ENCODE results near the gene CHFR.
A peak's percentile ranks its signal among the peaks of the same experiment; 100 is the strongest.
"Not testable (repeated sequence)": the region's sequence is repeated elsewhere in the genome, so short reads cannot be mapped to it uniquely, and the experiment has no call there.

Gene CHFR, protein sequence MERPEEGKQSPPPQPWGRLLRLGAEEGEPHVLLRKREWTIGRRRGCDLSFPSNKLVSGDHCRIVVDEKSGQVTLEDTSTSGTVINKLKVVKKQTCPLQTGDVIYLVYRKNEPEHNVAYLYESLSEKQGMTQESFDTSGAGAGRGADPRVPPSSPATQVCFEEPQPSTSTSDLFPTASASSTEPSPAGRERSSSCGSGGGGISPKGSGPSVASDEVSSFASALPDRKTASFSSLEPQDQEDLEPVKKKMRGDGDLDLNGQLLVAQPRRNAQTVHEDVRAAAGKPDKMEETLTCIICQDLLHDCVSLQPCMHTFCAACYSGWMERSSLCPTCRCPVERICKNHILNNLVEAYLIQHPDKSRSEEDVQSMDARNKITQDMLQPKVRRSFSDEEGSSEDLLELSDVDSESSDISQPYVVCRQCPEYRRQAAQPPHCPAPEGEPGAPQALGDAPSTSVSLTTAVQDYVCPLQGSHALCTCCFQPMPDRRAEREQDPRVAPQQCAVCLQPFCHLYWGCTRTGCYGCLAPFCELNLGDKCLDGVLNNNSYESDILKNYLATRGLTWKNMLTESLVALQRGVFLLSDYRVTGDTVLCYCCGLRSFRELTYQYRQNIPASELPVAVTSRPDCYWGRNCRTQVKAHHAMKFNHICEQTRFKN

DNA sequence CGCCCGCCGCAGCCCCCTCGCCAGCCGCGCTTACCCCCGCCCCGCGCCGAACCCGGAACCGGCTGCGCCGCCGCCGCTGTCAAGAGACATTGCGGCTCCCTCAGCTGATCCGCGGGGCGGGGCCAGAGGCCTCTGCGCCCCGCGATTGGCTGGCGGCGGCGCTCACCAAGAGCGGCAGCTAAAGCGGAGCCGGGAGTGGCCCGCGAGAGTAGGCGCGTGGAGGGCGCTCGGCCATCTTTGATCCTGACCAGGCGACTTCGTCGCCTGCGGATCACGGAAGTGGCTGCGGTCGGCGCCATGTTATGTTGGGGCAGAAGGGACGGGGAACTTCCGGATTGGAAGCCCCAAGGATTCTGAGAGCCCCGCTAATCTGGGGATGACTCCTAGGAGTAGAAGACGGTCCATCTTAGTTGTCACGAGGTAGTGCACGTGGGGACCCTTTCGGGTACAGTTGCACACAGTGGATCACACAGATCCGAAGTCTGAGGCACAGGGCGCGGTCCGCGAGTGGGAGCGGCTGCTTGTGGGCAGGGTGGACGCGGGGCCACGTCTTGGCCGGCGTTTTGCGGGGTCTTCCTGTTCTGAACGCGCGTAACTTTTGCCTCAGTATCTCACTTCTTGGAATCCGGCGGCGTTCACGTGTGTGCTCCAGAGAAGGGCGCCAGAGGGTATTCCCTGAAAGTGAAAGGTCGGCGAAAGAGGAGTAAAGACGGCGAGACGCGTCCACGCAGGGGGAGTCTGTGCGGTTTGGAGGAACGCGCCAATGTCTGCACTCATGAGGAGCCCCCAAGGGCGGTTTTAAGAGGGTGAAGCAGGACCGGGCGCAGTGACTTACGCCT is at the start of gene CHFR:
Gene CHFR (minus strand): TSS at position 93 of the 839 bp plus-strand sequence. CDS start 277 bp downstream, outside the sequence.
- DNase-seq: peak; percentile 99

DNA sequence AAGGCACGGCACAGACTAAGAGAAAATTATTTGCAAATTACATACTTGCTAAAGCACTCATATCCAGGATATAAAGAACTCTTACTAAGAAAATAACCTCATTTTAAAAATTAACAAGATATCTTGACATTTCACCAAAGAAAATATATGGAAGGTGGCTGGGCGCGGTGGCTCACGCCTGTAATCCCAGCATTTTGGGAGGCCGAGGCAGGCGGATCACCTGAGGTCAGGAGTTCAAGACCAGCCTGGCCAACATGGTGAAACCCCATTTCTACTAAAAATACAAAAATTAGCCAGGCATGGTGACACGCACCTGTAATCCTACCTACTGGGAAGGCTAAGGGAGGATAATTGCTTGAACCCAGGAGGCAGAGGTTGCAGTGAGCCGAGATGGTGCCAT is 49.5 kb upstream of the CHFR start:
- DNase-seq: not testable (repeated sequence)

DNA sequence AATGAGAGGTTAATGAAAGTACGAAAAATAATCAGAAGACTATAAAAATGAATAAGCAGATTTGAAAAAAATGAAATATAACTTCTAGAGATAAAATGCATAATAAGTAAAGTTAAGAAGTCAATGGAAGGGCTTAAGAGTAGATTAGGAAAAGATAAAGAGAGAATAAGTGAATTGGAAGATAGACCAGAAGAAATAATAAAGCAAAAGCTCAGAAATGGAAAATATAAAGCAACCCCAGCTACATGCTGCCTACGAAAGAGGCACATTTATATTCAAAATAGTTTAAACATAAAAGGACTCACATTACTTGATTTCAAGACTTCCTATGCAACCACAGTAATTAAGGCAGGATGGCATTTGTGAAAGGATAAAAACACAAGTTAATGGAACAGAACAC is 48.8 kb upstream of the CHFR start:
- no peak for DNase-seq

- DNase-seq: no peak
These were observed 39.0 kb upstream of the CHFR start for GRCh38 chr12:132926415-132926833.

DNA sequence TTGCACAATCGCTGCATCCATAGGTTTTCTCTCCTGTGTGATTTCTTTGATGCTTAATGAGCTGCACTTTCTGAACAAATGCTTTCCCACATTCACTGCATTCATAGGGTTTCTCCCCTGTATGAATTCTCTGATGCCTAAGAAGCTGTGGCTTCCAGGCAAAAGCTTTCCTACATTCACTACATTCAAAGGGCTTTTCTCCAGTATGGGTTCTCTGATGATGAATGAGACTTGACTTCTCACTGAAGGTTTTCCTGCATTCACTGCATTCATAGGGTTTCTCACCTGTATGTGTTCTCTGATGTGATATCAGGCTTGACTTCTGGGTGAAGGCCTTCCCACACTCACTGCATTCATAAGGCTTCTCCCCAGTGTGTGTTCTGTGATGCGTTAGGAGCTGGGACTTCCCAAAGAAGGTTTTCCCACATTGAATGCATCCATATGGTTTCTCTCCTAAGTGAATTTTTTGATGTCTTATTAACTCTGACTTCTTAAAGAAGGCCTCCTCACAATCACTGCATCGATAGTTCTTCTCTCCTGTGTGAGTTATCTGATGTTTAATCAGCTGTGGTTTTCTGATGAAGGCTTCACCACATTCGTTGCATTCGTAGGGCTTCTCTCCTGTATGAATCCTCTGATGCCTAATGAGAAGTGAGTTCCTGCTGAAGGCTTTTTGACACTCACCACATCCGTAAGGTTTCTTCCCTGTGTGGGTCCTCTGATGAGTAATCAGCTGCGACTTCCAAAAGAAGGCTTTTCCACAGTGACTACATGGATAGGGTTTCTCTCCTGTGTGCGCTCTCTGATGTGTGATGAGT is 38.4 kb upstream of the CHFR start:
- peak; percentile 14 for DNase-seq

DNA sequence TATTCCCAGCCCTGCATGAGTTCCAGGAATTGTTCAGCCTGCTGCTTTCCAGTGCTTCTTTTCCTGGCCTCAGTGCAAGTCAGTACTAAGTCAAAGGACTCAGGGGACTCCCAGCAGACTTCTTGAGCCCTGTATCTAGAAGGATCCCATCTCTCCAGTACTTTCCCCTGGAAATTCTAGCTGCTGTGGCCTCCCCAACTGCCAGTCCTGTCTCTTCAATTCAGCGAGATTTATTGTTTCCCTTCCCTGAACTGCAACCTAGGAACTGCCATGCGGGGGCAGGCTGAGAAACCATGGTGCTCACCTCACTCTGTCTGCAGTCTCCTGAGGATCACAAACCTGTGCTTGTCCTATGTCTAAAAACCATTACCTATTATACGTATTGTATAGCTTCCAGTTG is 37.0 kb upstream of the CHFR start:
- no peak for DNase-seq

- no peak for DNase-seq
These were observed 36.0 kb upstream of the CHFR start for GRCh38 chr12:132923356-132923909.

- no peak for DNase-seq
These were observed 35.3 kb upstream of the CHFR start for GRCh38 chr12:132922676-132923075.

- no peak for DNase-seq
These were observed 34.3 kb upstream of the CHFR start for GRCh38 chr12:132921685-132922084.

GRCh38 chr12:132918680-132919079 is 31.3 kb upstream of the CHFR start:
- DNase-seq: no peak

GRCh38 chr12:132909030-132909368 is 21.6 kb upstream of the CHFR start:
- DNase-seq: no peak

DNA sequence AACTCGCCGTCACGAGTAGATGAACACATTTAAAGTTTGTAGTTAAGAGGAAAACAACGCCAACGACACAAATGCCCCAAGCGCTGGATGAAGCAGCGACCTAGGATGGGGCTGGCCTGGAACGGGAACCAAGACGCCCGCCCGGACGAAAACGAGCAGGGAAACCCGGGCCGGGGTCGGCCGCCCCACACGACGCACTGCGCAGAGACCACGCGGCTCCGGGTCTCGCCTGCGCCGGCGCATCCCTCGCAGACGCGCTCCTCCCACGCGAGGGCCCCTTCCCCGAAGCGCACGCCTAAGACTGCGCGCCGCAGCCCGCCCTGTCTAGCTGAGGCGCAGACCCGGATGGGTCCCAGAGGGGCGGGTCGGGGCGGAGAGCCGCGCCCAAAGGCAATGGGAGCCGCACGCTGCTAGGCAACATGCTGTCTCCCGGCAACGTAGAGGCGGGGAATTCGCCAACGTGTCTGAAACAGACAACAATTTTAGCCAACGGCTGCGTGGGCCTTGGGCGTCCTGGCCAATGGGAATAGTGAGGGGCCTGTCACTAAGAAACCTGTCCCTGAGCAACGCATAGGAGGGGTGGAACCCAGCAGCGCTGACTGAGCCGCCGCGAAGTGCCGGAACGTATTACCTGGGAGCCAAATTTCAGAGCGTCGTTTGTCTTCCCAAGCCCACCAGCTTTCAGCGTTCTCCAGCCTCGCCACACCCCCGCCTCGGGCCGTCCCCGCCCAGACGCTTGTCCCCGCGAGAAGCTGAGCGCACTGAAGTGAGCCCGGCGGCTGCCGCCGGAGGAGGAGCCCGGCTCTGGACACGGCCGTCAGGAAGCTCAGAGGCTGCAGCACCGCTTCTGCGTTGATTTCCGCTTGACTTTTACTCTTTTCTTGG is 21.0 kb upstream of the CHFR start:
- DNase-seq: peak; percentile 97

- DNase-seq: not testable (repeated sequence)
These were observed 20.4 kb upstream of the CHFR start for GRCh38 chr12:132907789-132908144.

DNA sequence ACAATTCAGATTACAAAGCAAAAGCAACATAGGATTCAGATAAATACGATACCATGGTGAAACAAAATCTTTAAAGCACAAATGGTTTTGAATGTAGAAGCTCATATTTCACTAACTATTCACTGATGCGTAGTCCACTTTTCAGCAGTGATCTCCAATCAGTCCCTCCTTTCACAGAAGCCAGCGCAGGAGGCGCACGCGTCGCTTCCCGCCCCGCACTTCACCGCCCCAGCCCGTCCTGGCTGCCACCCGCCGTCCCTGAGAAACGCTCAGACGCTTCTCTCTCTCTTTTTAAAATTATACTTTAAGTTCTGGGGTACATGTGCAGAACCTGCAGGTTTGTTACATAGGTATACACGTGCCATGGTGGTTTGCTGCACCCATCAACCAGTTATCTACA is 19.8 kb upstream of the CHFR start:
- no peak for DNase-seq

DNA sequence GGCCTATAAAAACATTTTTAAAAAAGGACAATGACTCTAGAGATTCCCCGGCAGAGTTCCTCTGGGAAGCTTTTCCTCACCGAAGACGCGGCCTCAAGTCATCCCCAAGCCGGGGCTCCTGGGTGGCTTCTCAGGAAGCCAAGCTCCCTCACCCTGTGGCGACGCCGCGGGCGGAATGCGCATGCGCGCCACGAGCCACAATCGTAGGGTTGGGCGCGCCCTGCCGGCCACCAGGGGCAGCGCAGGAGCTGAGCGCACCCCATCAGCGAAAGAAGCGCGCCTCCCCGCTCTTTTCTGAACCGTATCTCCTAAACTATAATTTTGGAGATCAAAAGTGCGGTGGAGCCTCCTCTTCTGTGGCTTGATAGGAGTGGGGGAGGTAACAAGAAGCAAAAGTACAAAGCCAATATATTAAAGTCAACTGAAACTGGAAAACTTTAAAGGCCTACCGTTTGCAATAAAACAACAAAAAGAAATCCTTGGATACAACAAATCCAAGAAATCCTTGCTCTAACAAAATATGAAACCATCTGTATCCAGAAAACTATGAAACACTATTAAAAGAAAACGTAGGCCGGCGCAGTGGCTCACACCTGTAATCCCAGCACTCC is 17.4 kb upstream of the CHFR start:
- DNase-seq: peak; percentile 83

DNA sequence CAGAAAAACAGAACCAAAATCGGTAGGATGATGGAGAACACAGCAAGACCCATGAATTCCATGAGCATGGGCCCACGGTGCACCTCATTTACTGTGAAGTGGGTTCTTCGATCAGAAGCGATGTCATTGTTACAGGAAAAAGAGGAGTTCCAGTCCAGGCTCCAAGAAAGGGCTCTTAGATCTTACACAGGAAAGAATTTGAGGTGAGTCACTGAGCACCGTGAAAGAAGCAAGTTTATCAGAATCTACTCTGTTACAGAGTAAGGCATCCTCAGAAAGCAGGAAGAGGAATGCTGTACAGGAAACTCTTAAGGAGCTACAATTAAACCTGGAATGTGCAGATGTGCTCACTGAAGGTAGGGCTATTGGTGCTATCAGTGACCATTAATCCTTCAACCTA is 11.6 kb upstream of the CHFR start:
- no peak for DNase-seq

DNA sequence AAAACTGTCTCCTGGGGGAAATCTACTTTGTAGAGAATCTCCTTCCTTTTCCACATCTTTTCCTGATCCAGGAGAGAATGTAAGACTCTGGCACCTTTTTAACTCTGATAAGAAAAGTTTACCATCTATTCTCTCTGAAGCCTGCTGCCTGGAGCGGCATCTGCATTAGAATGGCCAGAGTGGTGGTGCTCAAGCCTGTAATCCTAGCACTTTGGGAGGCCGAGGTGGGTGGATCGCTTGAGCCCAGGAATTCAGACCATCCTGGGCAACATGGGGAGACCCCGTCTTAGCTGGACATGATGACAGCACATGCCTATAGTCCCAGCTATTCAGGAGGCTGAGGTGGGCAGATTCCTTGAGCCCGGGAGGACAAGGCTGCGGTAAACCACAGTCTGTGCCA is 1.4 kb upstream of the CHFR start:
- DNase-seq: no peak

- peak; percentile 38 for DNase-seq
These were observed 602 bp downstream of the CHFR start for GRCh38 chr12:132886529-132887477.

DNA sequence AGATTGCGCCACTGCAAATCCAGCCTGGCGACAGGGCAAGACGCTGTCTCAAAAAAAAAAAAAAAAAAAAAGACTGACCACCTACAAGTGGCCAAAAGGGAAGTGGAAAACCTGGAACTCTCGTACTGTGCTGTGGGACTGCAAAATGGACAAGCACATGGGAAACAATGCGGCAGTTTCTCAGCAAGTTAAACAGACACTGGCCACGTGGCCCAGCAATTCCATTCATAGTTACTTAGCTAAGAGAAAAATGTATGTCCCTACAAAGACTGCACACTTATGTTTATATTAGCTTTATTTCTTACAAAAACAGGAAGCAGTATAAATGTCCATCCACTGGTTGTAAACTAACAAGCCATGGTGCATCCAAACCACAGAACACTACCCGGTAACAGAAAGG is 5.6 kb downstream of the CHFR start:
- DNase-seq: no peak

DNA sequence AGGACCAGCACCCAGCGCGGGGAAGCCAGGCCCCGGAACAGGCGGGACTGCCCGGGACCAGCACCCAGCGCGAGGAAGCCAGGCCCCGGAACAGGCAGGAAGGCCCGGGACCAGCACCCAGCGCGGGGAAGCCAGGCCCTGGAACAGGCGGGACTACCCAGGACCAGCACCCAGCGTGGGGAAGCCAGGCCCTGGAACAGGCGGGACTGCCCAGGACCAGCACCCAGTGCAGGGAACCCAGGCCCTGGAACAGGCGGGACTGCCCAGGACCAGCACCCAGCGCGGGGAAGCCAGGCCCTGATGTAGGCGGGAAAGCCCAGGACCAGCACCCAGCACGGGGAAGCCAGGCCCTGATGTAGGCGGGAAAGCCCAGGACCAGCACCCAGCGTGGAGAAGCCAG is 12.8 kb downstream of the CHFR start:
- not testable (repeated sequence) for DNase-seq
